Activated gamma-delta T cell treated with anti-CD3 and anti-CD28 coated beads, Interleukin-2, amount 50 U/mL, for 16 hours (primary cell): ENCODE data around the gene HLA-DQA1.
A peak's percentile ranks its signal among the peaks of the same experiment; 100 is the strongest.
"Not testable (repeated sequence)": the region's sequence is repeated elsewhere in the genome, so short reads cannot be mapped to it uniquely, and the experiment has no call there.

ENCODE experiments used
- DNase-seq: peaks from one replicate; pipeline ENCODE4 v3.0.0-alpha.2; 2020; ENCODE audit warnings: low read depth

The HLA-DQA1 gene

DNA sequence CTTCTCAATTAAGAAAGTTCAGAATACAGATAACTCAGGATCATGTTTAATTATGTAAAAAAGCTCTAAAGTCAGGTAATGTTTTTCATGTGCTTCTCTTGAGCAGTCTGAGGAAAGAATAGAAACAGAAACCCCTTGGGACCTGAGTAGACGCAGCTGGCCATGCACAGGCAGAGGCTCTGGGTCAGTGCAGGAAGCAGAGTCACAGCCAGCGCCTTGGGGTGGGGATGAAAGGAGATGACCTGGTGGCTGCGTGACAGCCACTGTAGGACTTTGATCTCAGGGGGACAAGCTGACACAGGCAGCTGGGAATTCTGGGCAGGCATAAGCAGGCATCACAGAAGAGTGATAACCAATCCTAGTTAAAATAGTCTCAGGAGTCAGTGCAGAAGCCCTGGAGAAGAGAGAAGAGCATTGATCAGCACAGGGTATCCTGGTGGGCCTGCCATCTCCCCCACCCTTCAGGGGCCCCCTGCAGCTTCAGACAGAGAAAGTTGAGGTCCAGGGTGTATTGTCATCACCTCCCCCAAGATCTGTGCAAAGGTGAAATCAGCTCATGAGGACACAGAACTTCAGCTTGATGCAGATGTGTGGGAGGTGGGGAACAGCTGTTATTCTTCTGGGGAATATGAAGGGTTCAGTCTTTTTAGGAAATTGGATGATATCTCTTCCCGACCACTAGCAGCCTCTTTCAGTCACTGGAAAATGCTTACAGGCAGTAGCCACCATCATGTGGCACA lies 22.8 kb downstream of the HLA-DQA1 start:
- no peak for DNase-seq

DNA sequence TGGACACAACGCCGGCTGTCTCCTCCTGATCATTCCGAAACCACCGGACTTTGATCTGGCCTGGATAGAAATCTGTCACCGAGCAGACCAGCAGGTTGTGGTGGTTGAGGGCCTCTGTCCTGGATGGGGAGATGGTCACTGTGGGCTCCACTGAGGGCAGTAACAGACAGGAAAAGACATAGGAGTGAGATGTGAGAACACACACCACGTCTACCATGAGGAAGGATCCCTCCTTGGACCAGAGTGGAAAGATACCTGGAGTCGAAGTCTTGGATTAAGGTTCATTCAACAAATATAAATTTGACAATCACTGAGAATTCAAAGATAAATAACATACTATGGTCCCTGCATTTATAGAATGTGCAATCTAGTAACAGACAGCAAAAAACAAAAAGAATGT lies 24.9 kb downstream of the HLA-DQA1 start:
- no peak for DNase-seq

DNA sequence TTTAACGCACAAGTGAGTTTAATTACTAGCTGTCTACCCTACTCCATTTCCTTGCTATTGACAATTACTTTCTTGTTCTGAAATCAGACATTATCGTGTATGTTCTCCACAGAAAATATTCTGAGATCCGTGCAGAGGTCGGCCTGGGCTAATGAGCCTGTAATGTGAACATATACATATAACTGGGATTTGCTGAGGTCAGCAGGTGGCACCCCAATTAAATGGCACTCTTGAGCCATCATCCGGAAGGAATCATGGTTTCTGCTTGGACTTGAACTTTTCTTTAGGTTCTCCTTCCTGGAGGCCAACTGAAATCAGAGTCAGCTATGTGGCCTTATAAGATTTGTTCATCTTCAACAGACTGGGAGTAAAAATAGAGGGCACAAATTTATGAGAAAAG lies 25.6 kb downstream of the HLA-DQA1 start:
- no peak for DNase-seq

DNA sequence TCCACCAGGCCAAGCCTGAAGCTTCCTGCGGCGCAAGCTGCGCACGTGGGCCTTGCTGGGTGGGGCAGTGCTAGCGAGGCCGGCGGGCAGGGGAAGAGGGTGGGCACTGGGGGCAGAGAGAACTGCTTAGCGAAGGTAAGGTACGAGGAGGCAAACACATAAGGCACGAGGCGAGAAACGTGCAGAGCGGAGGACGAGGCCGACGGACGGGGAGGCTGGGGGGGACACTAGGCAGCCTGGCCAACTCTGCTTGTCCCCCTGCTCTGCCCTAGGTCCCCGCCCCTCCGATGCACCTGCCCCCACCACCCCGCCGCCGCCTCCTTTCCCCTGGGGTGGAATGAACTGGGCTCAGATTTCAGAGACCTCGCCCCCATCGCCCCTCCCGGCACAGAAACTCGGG lies 27.1 kb downstream of the HLA-DQA1 start:
- DNase-seq, result no peak

DNA sequence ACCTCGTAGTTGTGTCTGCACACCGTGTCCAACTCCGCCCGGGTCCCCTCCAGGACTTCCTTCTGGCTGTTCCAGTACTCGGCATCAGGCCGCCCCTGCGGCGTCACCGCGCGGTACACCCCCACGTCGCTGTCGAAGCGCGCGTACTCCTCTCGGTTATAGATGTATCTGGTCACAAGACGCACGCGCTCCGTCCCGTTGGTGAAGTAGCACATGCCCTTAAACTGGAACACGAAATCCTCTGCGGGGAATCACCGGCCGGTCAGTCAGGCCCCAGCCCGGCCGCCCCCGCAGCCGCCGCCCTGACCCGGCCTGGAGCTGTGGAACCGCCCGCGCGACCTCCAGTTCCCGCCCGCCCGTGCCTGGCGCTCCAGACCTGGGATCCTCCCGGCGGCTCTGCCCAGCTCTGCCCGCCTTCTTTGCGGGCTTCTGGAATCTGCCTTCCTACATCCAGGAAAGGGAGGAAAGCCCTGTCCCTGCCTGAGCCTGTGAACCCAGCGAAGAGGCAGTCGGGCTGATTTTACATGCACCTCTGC lies 27.7 kb downstream of the HLA-DQA1 start:
- peak; percentile 24 for DNase-seq

DNA sequence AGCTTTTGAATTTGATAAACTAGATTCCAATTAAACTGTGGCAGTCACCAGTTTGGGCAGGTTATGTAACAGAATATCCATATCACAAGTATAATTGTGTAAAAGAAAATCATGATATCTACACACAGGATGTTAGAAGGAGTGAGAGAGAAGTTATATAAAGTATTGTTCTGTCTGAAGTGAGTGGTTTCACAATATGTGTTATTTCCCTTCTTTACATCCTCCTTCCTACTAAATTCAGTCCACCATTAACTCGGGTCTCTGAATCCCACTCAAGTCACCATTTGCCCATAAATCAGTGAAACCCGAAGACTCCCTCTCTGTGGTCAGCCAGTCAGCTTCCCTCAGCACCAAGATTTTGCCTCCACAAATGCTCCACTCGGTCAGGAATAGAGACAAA lies 28.5 kb downstream of the HLA-DQA1 start:
- no peak for DNase-seq

DNA sequence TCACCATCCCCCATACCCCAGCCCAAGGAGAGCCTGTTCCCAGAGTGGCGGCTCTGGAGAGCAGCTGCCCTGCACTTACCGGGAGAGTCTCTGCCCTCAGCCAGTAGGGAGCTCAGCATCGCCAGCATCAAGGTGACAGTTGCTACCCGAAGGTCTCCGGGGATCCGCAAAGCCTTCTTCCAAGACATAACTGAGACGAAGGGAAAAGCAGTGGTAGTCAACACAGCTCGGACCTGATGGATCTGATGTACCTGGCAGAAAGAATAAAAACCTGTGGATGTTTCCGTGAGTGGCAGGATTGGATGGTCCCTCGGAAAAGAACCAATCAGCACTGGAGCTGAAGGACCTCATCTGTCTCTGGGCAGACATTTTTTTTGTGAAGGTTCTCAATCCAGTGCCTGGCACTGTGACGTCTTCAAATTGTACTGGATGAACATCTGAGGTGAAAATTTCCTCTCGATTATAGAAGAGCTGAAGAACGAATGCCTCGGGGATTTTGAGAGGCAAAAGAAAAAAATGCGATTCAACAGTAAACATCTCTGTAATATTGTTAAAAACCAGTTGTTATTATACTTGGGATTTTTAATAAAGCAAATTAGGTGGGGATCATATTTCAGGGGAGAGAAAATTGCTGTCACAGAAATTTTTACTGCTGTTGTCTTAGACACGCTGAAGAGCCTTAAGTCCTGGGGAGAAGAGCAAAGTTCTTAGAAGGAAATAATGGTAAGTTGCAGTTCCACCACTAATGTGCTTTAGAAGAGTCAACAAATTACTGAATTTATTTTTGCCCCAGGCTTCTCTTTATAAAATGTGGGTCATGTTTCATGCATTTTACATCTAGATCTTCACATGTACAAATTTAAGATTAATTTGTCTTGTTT lies 29.5 kb downstream of the HLA-DQA1 start, which contains the start of gene HLA-DQB1:
Gene HLA-DQB1, minus strand, starts transcription at position 238 of the 881 bp plus-strand sequence. Its CDS starts 50 bp downstream, at position 188.
- peak; percentile 38 for DNase-seq

DNA sequence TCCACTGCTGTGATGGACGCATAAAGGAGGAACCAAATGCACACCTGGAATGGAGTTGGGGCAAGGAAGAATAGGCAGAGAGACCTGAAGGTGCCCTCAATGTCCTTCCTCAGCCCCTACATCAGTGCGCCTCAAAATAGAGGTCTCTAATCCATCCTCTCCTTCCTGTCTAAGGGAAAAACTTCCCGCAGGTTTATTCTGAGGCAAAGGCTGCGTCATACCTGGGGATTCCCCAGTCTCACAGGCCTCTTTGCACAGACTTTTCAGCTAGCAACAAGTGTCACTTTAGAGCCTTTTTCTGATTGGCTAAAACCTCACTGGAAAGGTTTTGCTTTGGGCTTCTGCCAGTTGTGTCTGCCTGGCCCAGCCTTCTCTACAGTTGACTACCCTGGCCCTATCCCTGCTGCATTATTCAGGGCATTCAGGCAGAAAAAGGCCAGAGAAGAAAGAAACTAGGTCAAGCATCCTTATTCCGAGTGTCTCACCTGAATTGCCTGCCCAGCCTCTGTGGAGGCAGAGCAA lies 31.1 kb downstream of the HLA-DQA1 start:
- DNase-seq, result peak; percentile 42

DNA sequence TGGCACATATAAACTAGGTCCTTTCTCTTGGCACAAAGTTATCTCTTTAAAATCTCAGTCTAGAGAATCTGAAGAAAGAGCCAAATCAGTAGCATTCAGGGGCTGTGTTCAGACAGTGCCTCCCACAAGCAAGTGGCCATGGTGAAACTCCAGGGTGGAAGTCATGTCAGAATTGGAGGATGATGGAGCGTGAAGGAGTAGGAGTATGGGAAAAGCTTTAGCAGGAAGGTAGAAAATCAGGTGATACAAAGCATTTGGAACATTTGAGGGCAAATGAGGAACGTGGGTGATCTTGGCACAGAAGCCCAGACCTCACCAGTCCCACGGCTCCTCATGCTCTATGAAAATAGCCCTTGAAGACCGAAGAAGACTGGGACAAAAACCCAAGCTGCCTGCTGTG lies 32.0 kb downstream of the HLA-DQA1 start:
- DNase-seq, result no peak

DNA sequence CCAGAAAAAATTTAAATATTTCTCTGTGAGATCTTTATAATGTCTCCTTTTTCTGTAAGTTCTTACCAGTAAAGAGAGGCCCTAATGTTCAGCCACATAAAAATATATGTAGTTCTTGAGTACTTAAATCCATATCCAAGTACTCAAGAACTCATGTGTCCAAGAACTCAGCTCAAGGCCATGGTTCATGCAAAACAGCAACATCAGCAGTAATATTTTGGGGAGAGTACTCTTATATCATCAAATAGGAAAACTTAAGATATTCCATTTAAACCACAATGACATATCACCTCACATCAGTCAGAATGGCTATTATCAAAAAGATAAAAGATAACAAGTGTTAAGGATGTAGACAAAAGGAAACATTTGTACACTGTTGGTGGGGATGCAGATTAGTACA lies 32.7 kb downstream of the HLA-DQA1 start:
- no peak for DNase-seq

DNA sequence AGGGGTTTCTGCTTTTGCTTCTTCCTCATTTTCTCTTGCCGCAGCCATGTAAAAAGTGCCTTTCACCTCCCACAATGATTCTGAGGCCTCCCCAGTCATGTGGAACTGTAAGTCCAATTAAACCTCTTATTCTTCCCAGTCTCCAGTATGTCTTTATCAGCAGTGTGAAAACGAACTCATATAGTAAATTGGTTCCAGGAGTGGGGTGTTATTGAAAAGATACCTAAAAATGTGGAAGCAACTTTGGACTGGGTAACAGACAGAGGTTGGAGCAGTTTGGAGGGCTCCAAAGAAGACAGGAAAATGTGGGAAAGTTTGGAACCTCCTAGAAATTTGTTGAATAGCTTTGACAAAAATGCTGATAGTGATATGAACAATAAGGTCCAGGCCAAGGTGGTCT lies 34.7 kb downstream of the HLA-DQA1 start:
- not testable (repeated sequence) for DNase-seq

DNA sequence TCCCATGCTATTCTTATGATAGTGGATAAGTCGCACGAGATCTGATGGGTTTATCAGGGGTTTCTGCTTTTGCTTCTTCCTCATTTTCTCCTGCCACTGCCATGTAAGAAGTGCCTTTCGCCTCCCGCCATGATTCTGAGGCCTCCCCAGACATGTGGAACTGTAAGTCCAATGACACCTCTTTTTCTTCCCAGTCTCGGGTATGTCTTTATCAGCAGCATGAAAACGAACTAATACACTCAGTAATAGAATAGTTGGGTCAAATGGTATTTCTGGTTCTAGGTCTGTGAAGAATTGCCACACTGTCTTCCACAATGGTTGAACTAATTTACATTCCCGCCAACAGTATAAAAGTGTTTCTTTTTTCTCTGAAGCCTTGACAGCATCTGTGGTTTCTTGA lies 36.9 kb downstream of the HLA-DQA1 start:
- not testable (repeated sequence) for DNase-seq

DNA sequence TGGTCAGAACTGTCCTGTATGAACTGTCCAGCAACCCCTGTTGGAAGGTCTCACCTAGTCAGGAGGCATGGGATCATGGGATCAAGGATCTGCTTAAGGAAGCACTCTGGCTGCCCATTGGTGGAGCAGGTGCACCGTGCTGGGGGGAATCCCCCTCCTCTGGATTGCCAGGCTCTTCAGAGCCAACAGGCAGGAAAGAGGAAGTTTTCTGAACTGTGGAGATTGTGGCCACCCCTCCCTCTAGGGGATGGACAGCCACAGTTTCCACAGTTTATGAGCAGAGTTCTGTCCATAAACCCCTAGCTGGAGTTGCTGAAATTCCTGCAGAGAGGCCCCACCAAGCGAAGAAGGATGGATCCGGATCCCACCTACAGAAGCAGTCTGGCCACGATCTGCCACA lies 42.3 kb downstream of the HLA-DQA1 start:
- no peak for DNase-seq

DNA sequence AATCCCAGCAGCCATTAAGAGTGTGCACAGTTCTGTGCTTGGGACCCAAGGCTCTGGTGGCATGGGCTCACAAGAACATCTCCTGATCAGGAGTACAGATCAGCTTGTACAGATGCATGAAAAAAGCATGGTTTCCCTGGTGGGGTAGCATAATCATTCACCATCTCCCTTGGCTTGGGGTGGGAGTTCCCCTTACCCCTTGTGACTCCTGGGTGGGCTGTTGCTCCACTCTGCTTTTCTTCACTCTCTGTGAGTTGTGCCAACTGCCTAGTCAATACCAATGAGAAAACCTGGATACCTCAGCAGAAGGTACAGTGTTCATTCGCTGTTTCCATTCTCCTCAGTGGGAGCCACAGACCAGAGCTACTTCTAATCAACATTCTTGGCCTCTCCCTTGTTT lies 42.8 kb downstream of the HLA-DQA1 start:
- DNase-seq, result no peak

DNA sequence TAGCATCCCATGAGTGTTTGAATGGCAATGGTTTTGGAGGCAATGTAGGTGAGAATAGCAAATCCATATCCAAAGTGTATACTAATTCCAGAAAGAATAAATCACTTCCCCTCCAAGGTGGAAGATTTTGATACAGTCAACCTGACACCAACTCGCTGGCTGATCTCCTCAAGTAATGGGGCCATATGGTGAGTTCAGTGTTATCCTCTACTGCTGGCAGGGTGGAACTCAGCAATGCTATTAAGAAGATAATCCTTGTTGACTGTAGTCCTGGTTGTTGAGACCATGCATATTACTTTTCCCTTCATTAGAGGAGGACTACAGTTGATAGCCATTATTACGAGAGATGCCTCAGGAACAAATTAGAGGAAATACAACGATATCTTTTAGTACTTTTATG lies 47.0 kb downstream of the HLA-DQA1 start:
- DNase-seq, result no peak

DNA sequence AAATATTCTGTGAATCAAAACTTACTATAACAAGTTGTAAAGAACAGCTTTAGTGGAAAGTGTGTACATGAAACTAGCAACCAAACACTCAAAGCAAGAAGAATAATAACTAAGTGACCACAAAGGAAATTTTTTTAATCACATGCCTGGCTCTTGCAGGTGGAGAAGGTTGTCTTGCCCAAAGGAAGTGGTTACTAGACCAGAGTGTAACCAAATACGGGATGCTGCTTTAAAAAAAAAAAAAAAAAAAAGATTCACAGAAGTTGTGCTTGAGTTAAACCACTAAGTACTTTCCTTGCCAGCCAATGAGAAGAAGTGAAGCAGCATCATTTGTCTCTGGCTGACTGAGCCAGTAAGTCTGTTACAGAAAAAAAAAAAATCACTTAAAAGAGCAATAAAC lies 48.4 kb downstream of the HLA-DQA1 start:
- DNase-seq, result peak; percentile 24

DNA sequence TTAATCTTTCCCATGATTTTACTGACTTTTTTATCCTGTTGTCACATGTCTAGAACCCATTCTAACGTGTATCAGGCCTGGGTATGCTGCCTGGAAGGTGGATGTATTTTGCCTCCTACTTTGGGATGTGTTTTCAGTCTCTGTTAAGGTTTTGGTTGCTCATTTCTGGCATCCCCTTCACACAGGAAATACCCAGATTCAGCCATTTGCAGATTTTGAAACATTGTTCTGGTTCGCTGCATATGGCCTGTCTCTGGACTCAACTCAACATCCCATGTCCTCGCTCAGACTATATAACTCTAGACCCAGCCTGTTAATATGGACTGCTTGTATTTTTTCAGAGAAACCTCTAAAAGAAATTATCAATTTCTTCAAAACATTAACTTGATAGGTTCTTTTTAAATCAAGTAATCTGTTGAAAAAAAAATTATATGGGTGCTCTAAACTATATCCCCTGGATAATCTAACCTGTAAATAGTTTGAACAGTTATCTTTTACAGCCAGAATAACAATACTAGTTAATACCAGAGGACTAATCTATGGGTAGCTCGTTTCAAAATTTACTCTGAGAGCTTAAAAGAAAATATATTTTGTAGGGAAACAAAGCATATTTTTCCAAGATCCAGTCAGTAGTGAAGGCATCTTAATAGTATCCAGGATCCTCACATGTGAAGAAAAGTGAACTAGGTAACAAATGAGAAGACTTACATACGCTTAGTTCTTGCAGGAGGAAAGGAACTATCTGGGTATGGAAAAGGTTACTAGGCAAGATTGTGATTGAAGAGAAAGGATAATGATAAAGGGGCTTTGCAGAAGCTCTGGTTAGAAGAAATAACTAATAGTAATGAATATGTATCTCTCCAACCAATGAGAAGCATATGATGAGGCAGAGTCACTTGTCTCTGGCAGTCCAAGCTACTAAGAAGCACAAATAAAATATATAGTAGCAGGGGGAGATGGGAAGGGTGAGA lies 52.6 kb downstream of the HLA-DQA1 start:
- no peak for DNase-seq

DNA sequence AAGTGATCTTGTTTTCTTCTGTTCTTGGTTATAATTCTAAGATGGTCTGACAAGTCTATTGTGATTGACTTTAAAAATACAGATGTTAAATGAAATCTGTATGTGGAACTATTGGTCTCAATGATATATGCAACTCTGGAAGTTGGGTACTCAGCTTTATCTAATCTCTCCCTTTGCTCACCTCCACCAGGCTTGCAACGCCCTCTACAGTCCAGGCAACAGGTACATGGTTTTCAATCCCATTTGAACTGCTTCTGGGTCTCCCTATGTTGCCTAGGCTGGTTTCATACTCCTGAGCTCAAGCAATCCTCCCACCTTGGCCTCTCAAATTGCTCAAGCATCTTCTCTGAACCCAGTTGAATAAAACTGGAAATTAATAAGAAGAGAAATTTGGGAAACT lies 54.8 kb downstream of the HLA-DQA1 start:
- DNase-seq, result peak; percentile 30
